ENCODE measurements around the gene USP2.

DNA sequence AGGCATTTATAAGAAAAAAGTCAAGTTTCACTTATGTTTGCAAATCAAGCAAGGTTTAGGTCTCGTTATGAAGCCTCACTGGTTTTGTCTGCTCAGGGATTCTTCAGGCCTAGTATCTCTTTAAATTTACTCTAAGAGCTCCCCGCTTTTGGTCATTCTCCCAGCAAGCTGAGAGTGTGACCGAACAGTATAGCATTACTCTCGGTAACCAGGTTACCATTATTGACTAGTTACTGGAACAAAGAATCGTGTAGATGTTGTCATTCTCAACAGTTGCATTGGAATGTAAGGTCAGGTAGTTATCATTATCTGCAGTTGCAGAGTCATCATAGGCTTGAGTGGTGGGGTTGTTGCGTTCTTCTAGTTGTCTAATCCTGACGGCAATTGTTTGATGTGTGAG lies 9.8 kb upstream of the USP2 start:
- TF ChIP-seq, protein P1, sequence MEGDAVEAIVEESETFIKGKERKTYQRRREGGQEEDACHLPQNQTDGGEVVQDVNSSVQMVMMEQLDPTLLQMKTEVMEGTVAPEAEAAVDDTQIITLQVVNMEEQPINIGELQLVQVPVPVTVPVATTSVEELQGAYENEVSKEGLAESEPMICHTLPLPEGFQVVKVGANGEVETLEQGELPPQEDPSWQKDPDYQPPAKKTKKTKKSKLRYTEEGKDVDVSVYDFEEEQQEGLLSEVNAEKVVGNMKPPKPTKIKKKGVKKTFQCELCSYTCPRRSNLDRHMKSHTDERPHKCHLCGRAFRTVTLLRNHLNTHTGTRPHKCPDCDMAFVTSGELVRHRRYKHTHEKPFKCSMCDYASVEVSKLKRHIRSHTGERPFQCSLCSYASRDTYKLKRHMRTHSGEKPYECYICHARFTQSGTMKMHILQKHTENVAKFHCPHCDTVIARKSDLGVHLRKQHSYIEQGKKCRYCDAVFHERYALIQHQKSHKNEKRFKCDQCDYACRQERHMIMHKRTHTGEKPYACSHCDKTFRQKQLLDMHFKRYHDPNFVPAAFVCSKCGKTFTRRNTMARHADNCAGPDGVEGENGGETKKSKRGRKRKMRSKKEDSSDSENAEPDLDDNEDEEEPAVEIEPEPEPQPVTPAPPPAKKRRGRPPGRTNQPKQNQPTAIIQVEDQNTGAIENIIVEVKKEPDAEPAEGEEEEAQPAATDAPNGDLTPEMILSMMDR (conservative IDR thresholded peaks at IDR 0.05 in 1 of 2, IDR thresholded peaks at IDR 0.05 in 1 of 2; ENCODE audit: low read depth in 1 of 2, low read length in 2 of 2) = no peak
- no peak for TF ChIP-seq EZH2 (IDR thresholded peaks at IDR 0.05; ENCODE audit: low read length, missing control alignments)
